Adrenal gland (tissue), 12 donors: ENCODE data around the gene TIMM13. TPM values are rescaled to one million over a fixed set of nuclear protein-coding genes. Genes with fewer than 3 reads are reported as not detected.

Source experiments
- DNase-seq, 7 donors: peaks; one replicate each; pipeline ENCODE4 v3.0.0-alpha.2; 2019 to 2020
- H3K27ac ChIP-seq, 5 donors: fragments of 200-600 bp; sonication (generic) in 4 of 5; 1 replicate in 3 of 5; 2 replicates in 2 of 5; pipeline versions ENCODE4 v1.5.1 to v1.8.0; 2016 to 2020; ENCODE audit warnings: mild to moderate bottlenecking in 1 of 5
- H3K27me3 ChIP-seq: fragments of 200-600 bp; 2 replicates; pipeline ENCODE4 v1.8.0; 2021
- H3K36me3 ChIP-seq, 2 donors: fragments of 200-600 bp; replicated peaks in 1 of 2; 1 replicate in 1 of 2; 2 replicates in 1 of 2; pipeline versions ENCODE4 v1.5.1 to v1.8.0; 2018 to 2022
- H3K4me1 ChIP-seq, 2 donors: fragments of 200-600 bp; replicated peaks in 1 of 2; 1 replicate in 1 of 2; 2 replicates in 1 of 2; pipeline versions ENCODE4 v1.5.1 to v1.8.0; 2018 to 2021
- H3K4me3 ChIP-seq, 4 donors: fragments of 200-600 bp; sonication (generic) in 3 of 4; one replicate each; pipeline ENCODE4 v1.5.1; 2016 to 2018
- H3K9me3 ChIP-seq, 3 donors: fragments of 200-600 bp; sonication (generic) in 1 of 3; replicated peaks in 1 of 3; 1 replicate in 2 of 3; 2 replicates in 1 of 3; pipeline versions ENCODE4 v1.5.1 to v1.8.0; 2016 to 2021
- CTCF ChIP-seq, 6 experiments: fragments of 450-650 bp in 4 of 6; fragments of 200-600 bp in 2 of 6; sonication (generic) in 1 of 6; IDR thresholded peaks; 1 replicate in 5 of 6; 2 replicates in 1 of 6; pipeline versions ENCODE4 v1.5.1 to v1.8.0; 2016 to 2021; ENCODE audit warnings: antibody characterized with exemption in 6 of 6, mild to moderate bottlenecking in 2 of 6, moderate library complexity in 1 of 6
- POLR2A ChIP-seq, 2 donors: fragments of 450-650 bp; IDR thresholded peaks; one replicate each; pipeline ENCODE4 v1.6.1; 2017; ENCODE audit warnings: antibody characterized with exemption in 2 of 2, mild to moderate bottlenecking in 2 of 2, moderate library complexity in 1 of 2
- WGBS, 4 donors: extraction: QIAGEN DNeasy Blood & Tissue Kit in 2 of 4; methylation state at CpG; one replicate each; pipeline versions ENCODE4 v1.1.5 to v1.1.7; 2013 to 2017; 5-methylcytosine and 5-hydroxymethylcytosine counted together
- intact Hi-C, 2 donors: fragments of 100-400 bp; cut with DNase I; formaldehyde crosslinking; loops; one replicate each; pipeline versions ENCODE4 v1.14.1 to v1.15.0; 2022 to 2023
- polyA plus RNA-seq, 3 donors: library from polyadenylated mRNA; stranded (reverse); fragments of 200-250 nt in 2 of 3; fragments of 350-450 nt in 1 of 3; fragmentation: Illumina TruSeq in 1 of 3; extraction: RNeasy Lipid Tissue Mini Kit (QIAGEN cat#74804) in 1 of 3; gene quantifications; one replicate each; pipeline ENCODE4 v1.2.3, GENCODE V29; 2013 to 2014
- total RNA-seq, 9 donors: library from RNA; depleted of rRNA in 4 of 9; stranded (reverse); fragments of >200 nt in 4 of 9; fragments of 120-200 nt in 1 of 9; fragmentation: NEBNext Ultra II Directional in 1 of 9; extraction: Animal tissue kit (Norgen Biotek cat#: 25700) in 1 of 9; gene quantifications; one replicate each; pipeline versions ENCODE4 v1.1.0 to v1.2.4, GENCODE V29; 2013 to 2023
- donor health status: healthy with polysubstance abuse.
- donor health status: Bipolar disorder and iron deficiency.
- donor health status: DM: yes; HTN: yes; CAD: no.
- donor health status: DM: no; HTN: no; CAD: no.
- donor health status: DM: no; HTN: no; CAD: no.
- donor health status: DM: yes; HTN: yes; CAD: no.

TIMM13 gene
- total and polyA plus RNA-seq, 12 donors, result 32.7 to 198 (median 88.1) TPM

- TF ChIP-seq CTCF (IDR thresholded peaks at IDR 0.05) (no peak), POLR2A (IDR thresholded peaks at IDR 0.05) (no peak)
- peak in 6 of 7 donors; percentile 66 to 81 (median 76) for DNase-seq
- H3K27me3 ChIP-seq, result no peaks in the 10 kb centered on the region
- WGBS, 4 donors, result 24 to 43% (median 32%) methylated on average over 12 to 19 of the region's 19 CpGs
- H3K9me3 ChIP-seq, result no peaks in the 10 kb centered on the region
- peaks cover 42 to 43% of the 10 kb centered on the region in 2 donors for H3K4me1 ChIP-seq
- peak overlapping the region in 1 of 4 donors; percentile 5 for H3K4me3 ChIP-seq
- intact Hi-C loops, result no loop called here
- H3K27ac ChIP-seq, result peak overlapping the region; percentile 1 to 93 (median 71)
- H3K36me3 ChIP-seq, result peaks cover 0 to 4% of the 10 kb centered on the region in 2 donors
Observed at GRCh38 chr19:2423071-2423914, 4.1 kb downstream of the TIMM13 start.

- WGBS, 4 donors, result 85 to 97% (median 88%) methylated on average over 14 to 23 of the region's 23 CpGs
- no peaks in the 10 kb centered on the region for H3K9me3 ChIP-seq
- peaks cover 35 to 39% of the 10 kb centered on the region in 2 donors for H3K4me1 ChIP-seq
- TF ChIP-seq CTCF (IDR thresholded peaks at IDR 0.05), result no peak
- TF ChIP-seq POLR2A (IDR thresholded peaks at IDR 0.05), result no peak
- H3K4me3 ChIP-seq, result no peak overlapping the region
- intact Hi-C loops, result no loop called here
- peaks cover 0 to 4% of the 10 kb centered on the region in 2 donors for H3K36me3 ChIP-seq
- no peak overlapping the region for H3K27ac ChIP-seq
- no peak for DNase-seq
- no peaks in the 10 kb centered on the region for H3K27me3 ChIP-seq
Observed at GRCh38 chr19:2421581-2422306, 5.6 kb downstream of the TIMM13 start.

DNA sequence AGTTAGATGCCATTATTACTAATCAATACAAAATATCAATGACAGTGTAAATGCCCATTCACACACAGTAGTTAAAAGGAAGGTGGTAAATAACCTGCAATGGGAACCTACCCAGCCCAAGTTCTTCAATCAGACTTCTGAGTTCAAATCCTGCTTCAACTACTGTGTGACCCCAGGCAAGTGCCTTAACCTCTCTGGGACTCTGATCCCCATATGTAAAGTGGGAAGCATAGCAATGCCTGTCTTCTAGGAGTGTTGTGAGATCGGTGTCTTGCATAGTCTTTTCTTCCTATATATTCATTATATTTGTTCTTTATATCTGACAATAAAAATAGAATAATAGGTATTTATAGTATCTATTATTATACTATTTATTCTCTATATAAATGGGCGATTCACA is 6.9 kb downstream of the TIMM13 start:
- intact Hi-C loops, result no loop called here
- DNase-seq, result no peak
- Histone ChIP-seq H3K9me3 (no peaks in the 10 kb centered on the region), H3K4me1 (peaks cover 22 to 26% of the 10 kb centered on the region in 2 donors), H3K4me3 (no peak overlapping the region), H3K36me3 (peaks cover 0 to 4% of the 10 kb centered on the region in 2 donors), H3K27ac (no peak overlapping the region), H3K27me3 (no peaks in the 10 kb centered on the region)
- TF ChIP-seq CTCF (IDR thresholded peaks at IDR 0.05), result no peak
- TF ChIP-seq POLR2A (IDR thresholded peaks at IDR 0.05), result no peak
- whole genome bisulfite sequencing, 4 donors, result 89 to 98% (median 91%) methylated on average over 2 of the region's 2 CpGs

GRCh38 chr19:2419754-2420153 is 7.6 kb downstream of the TIMM13 start:
- peaks cover 17 to 22% of the 10 kb centered on the region in 2 donors for H3K4me1 ChIP-seq
- peaks cover 0 to 4% of the 10 kb centered on the region in 2 donors for H3K36me3 ChIP-seq
- no peaks in the 10 kb centered on the region for H3K9me3 ChIP-seq
- TF ChIP-seq POLR2A (IDR thresholded peaks at IDR 0.05), result no peak
- no peak for TF ChIP-seq CTCF (IDR thresholded peaks at IDR 0.05)
- no peaks in the 10 kb centered on the region for H3K27me3 ChIP-seq
- 91 to 96% (median 95%) methylated on average over 7 of the region's 7 CpGs for WGBS, 4 donors
- H3K4me3 ChIP-seq, result no peak overlapping the region
- DNase-seq, result no peak
- H3K27ac ChIP-seq, result no peak overlapping the region
- intact Hi-C loops, result no loop called here
